Neuron (in vitro differentiated cells): ENCODE results near the gene UNK.

Source experiments
- H2AFZ ChIP-seq: one replicate; pipeline ENCODE4 v1.6.1; 2013; ENCODE audit warnings: low read depth, mild to moderate bottlenecking, inconsistent platforms, low read length, moderate library complexity
- H3K27me3 ChIP-seq: one replicate; pipeline ENCODE4 v1.6.1; 2013; ENCODE audit warnings: low read length; ENCODE audit not compliant: insufficient read depth
- H3K36me3 ChIP-seq: one replicate; pipeline ENCODE4 v1.6.1; 2013; ENCODE audit warnings: low read length; ENCODE audit not compliant: insufficient read depth
- H3K4me1 ChIP-seq: one replicate; pipeline ENCODE4 v1.6.1; 2013; ENCODE audit warnings: low read length; ENCODE audit not compliant: insufficient read depth
- H3K4me3 ChIP-seq: 2 replicates; pipeline ENCODE4 v1.5.1; 2013; ENCODE audit warnings: mild to moderate bottlenecking, low read length, moderate library complexity
- H3K9me3 ChIP-seq: one replicate; pipeline ENCODE4 v1.6.1; 2013; ENCODE audit warnings: low read length

UNK gene

DNA sequence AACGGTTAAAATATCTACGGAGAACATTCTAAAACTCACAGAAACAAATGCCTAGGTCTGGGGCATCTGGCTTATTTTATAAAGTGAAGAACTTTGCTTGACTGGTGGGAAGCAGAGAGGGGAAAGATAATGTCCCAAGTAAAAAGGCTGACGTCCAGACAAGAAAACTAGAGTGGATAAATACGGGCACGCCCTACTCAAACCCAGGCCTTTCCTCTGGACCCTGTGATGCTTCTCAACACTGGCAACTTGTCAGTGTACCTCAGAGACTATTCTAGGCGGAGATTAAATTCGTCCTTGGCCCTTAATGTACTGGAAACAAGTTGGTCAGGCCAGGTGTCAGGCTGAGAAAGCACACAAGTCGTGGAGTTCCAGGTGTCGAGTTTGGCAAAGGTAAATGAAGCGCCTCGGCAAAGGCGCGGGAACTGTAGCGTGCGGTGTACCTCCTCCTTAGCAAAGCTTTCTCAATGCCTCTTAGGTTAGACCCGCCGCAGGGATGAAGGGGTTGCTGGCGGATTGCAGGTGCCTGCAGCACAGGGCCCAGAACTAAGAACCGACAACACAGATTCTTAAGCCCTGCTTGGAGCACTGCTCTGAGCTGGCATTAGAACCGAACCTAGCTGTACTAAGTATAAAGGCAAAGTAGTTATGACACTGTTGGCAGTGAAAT is 668 bp upstream of the UNK start:
- Histone ChIP-seq H3K27me3 (no peaks in the 10 kb centered on the region), H3K4me1 (peaks cover 25% of the 10 kb centered on the region), H3K36me3 (no peaks in the 10 kb centered on the region), H2AFZ (peak overlapping the region; percentile 31), H3K9me3 (peaks cover 2% of the 10 kb centered on the region), H3K4me3 (peak overlapping the region; percentile 51)

DNA sequence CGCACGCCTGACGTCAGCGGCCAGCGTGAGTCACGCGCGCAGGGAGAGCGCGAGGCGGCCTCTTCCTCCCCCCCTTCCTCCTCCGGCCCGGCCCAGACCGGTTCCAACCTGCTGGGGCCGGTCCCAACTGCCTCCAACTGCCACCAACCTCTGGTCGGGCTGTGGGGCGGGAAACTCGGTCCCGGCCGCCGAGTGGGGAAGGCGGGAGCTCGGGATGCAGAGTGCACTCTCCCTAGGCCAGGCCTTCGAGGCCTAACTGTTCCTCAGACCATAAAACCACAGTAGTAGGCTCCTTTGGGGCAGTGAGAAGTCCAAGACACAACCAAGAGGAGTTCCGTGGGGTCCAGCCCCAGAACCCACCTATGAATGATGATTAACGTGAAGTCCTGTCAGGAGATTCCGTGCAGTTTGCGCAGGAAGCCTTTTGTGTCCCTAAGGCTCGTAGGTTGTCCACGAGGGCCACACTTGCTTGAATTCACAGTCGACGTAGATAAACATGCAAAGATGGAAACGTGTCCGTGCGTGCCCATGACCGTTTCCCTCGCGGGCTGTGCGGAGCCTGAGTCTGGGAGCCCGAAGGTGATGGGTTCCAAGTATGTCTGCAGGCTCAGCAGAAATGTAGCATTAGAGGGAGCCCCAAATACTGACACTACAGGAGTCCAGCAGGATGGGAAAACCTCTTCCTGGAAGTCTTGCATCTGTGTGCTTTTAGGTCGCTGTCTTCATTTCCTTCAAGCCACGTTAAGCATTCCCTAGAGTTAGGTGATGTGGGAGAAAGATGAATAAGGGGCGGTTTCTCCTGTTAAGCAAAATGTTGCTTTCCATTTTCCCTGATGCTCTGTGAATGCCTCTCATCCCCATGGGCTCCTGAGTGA is 647 bp downstream of the UNK start:
- peaks cover 2% of the 10 kb centered on the region for H3K9me3 ChIP-seq

GRCh38 chr17:75791254-75791653 is 6.6 kb downstream of the UNK start:
- Histone ChIP-seq H3K27me3 (no peaks in the 10 kb centered on the region), H3K9me3 (peaks cover 4% of the 10 kb centered on the region), H3K36me3 (peaks cover 32% of the 10 kb centered on the region), H3K4me1 (peaks cover 1% of the 10 kb centered on the region), H2AFZ (no peak overlapping the region), H3K4me3 (no peak overlapping the region)

More for the DNA sequence above, 647 bp downstream of the UNK start:
- Histone ChIP-seq H3K27me3 (no peaks in the 10 kb centered on the region), H3K4me1 (peaks cover 25% of the 10 kb centered on the region), H2AFZ (no peak overlapping the region), H3K36me3 (no peaks in the 10 kb centered on the region), H3K4me3 (peak overlapping the region; percentile 51)

DNA sequence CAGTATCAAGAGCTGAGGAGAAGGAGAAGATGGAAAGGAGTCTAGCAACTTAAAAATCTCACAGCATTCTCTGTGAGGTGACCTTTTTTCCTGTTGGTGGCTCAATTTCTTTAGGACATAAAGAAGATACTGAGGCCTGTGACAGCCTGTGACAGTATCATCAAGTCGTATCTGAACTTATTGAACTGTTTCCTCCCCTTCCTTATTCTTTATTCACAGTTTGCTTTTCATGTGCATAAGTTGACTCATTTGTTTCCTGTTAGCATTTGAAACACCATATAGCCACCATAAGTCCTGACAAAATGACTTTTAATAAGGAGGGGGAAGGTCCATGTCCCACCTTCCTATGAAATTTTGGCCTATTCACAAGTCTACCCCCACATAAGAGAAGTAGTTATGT is 8.9 kb downstream of the UNK start:
- Histone ChIP-seq H3K27me3 (no peaks in the 10 kb centered on the region), H3K4me1 (no peaks in the 10 kb centered on the region), H3K9me3 (peaks cover 2% of the 10 kb centered on the region), H3K36me3 (peaks cover 48% of the 10 kb centered on the region), H2AFZ (no peak overlapping the region), H3K4me3 (no peak overlapping the region)

DNA sequence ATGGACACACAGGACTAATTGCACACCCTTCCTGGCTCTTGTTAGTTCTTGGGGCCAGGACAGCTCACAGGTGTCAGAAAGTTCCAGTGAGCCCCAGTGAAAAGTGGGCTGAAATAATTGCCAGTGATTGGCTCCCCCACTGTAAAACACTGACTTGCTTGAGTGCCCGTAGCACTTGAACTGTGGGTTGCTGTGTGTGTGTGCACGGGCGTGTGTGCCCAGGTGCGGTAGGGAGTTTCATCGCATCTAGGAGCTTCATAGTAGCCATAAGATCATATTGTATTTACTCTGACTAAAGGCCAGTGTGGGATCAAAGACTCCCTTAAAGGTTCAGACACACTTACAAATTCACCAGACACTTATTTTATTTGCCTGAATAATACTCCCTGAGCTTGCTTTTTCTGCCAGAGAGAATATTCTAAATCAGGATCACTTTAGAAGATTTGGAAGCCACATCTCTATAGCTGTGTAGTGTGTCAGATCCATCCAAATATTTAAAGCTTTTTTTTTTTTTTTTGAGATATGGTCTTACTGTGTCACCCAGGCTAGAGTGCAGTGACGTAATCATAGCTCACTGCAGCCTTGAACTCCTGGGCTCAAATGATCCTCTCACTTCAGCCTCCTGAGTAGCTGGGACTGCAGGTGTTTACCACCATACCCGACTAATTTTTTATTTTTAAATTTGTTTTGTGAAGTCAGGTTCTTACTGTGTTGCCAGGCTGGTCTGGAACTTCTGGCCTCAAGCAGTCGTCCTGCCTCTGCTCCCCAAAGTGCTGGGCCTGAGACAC is 11.4 kb downstream of the UNK start:
- H3K36me3 ChIP-seq: peaks cover 63% of the 10 kb centered on the region
- H3K4me1 ChIP-seq: no peaks in the 10 kb centered on the region
- H3K4me3 ChIP-seq: no peak overlapping the region
- peaks cover 2% of the 10 kb centered on the region for H3K9me3 ChIP-seq
- H3K27me3 ChIP-seq: no peaks in the 10 kb centered on the region
- no peak overlapping the region for H2AFZ ChIP-seq

- Histone ChIP-seq H3K27me3 (no peaks in the 10 kb centered on the region), H3K4me3 (no peak overlapping the region), H3K36me3 (peaks cover 45% of the 10 kb centered on the region), H2AFZ (no peak overlapping the region), H3K9me3 (no peaks in the 10 kb centered on the region), H3K4me1 (no peaks in the 10 kb centered on the region)
Observed at GRCh38 chr17:75799402-75799801, 14.8 kb downstream of the UNK start.

- Histone ChIP-seq H3K27me3 (no peaks in the 10 kb centered on the region), H3K36me3 (peaks cover 16% of the 10 kb centered on the region), H3K9me3 (no peaks in the 10 kb centered on the region), H3K4me1 (no peaks in the 10 kb centered on the region), H3K4me3 (no peak overlapping the region), H2AFZ (no peak overlapping the region)
Observed at GRCh38 chr17:75803883-75804282, 19.3 kb downstream of the UNK start.

DNA sequence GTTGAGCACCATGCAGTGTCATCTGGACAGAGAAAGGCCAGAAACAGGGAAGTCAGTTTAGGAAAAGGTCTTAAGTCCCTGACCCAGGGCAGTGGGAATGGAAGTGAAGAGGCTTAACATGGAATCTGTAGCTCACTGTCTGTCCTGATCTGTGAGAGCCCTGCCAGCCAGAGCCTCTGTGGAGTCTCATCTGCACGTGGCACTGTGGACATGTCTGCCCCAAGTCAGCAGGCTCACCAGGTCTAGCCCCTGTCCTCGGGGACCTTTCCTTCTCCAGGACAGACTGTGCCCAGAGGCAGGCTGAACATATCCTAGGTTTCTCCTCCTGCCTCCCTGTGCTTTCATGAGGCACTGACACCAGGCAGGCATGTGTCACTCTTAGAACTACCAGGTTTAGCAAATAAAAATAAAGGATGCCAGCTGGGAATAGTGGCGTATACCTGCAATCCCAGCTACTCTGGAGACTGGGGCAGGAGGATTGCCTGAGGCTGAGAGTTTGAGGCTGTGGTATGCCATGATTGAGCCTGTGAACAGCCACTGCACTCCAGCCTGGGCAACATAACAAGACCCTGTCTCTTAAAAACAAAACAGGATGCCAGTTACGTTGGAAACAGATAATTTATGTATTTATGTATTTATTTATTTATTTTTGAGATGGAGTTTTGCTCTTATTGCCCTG is 22.4 kb downstream of the UNK start:
- Histone ChIP-seq H3K4me3 (no peak overlapping the region), H2AFZ (no peak overlapping the region), H3K4me1 (no peaks in the 10 kb centered on the region), H3K36me3 (peaks cover 21% of the 10 kb centered on the region), H3K27me3 (no peaks in the 10 kb centered on the region), H3K9me3 (no peaks in the 10 kb centered on the region)

- H2AFZ ChIP-seq: no peak overlapping the region
- H3K4me1 ChIP-seq: no peaks in the 10 kb centered on the region
- peaks cover 30% of the 10 kb centered on the region for H3K36me3 ChIP-seq
- H3K9me3 ChIP-seq: no peaks in the 10 kb centered on the region
- H3K27me3 ChIP-seq: no peaks in the 10 kb centered on the region
- H3K4me3 ChIP-seq: no peak overlapping the region
Observed at GRCh38 chr17:75807861-75808260, 23.3 kb downstream of the UNK start.

DNA sequence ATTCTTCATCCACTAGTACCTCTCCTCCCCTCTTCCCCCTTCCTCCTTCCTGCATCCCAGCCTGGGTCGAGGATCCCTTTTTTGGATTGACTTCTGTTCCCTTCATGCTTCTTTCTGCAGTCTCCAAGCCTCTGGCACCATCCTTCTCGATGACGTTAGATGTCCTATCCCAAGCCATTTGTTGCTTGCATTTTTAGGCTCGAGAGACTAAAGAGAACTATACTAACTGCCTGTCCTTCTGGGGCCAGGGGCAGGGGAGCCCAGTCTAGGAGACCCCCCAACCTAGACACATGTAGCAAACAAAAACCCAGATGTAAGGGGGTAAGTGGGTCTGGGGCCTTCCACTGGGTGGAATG is 23.9 kb downstream of the UNK start:
- Histone ChIP-seq H3K36me3 (peaks cover 35% of the 10 kb centered on the region), H3K9me3 (no peaks in the 10 kb centered on the region), H3K4me1 (peaks cover 5% of the 10 kb centered on the region), H2AFZ (no peak overlapping the region), H3K4me3 (no peak overlapping the region), H3K27me3 (no peaks in the 10 kb centered on the region)

- Histone ChIP-seq H3K27me3 (no peaks in the 10 kb centered on the region), H3K9me3 (no peaks in the 10 kb centered on the region), H2AFZ (no peak overlapping the region), H3K4me3 (no peak overlapping the region), H3K36me3 (peaks cover 41% of the 10 kb centered on the region), H3K4me1 (peaks cover 6% of the 10 kb centered on the region)
Observed at GRCh38 chr17:75808905-75809621, 24.5 kb downstream of the UNK start.

- Histone ChIP-seq H3K4me1 (peaks cover 6% of the 10 kb centered on the region), H2AFZ (no peak overlapping the region), H3K9me3 (no peaks in the 10 kb centered on the region), H3K36me3 (peaks cover 45% of the 10 kb centered on the region), H3K27me3 (no peaks in the 10 kb centered on the region), H3K4me3 (no peak overlapping the region)
Observed at GRCh38 chr17:75809631-75810111, 25.1 kb downstream of the UNK start.
